ENCODE results near the gene PARK7.

DNA sequence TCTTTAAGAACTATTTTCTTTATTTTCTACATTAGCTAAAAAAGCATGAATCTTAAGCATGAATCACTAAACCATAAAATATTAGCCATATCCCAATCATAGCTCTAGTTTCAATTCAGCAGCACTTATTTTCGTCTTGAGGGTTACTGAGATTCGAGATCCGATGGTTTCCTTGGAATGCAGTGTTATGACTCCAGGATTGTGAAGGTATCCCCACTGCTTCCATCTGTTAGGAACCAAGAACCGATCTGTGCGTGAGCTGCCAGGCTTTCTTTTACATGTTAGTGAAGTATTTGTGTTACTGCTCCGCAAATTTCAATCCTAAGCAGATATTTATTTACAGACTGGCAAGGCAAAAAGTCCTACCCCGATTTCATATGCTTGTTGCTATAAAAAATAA is 39.7 kb upstream of the PARK7 start:
- TF ChIP-seq, protein P1, sequence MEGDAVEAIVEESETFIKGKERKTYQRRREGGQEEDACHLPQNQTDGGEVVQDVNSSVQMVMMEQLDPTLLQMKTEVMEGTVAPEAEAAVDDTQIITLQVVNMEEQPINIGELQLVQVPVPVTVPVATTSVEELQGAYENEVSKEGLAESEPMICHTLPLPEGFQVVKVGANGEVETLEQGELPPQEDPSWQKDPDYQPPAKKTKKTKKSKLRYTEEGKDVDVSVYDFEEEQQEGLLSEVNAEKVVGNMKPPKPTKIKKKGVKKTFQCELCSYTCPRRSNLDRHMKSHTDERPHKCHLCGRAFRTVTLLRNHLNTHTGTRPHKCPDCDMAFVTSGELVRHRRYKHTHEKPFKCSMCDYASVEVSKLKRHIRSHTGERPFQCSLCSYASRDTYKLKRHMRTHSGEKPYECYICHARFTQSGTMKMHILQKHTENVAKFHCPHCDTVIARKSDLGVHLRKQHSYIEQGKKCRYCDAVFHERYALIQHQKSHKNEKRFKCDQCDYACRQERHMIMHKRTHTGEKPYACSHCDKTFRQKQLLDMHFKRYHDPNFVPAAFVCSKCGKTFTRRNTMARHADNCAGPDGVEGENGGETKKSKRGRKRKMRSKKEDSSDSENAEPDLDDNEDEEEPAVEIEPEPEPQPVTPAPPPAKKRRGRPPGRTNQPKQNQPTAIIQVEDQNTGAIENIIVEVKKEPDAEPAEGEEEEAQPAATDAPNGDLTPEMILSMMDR (IDR thresholded peaks at IDR 0.05): no peak
- no peak for TF ChIP-seq POLR2A (IDR thresholded peaks at IDR 0.05)

Data from uterus (tissue), 2 donors.